BJ (cell line): ENCODE results near the gene NPEPPS. TPM values are rescaled to one million over a fixed set of nuclear protein-coding genes. Genes with fewer than 3 reads are reported as not detected.
A peak's percentile ranks its signal among the peaks of the same experiment; 100 is the strongest.

Source experiments
- CTCF ChIA-PET: fragments of 350-600 bp; formaldehyde crosslinking; extraction: SDS; loops from one replicate; lab custom pipeline; 2021; ENCODE audit warnings: antibody characterized with exemption, inconsistent platforms; lab: Yijun Ruan, JAX
- POLR2A ChIA-PET: fragments of 300-600 bp; sonication (Branson Sonifier 250); formaldehyde crosslinking; extraction: SDS; loops from one replicate; lab custom pipeline; 2021; ENCODE audit warnings: antibody characterized with exemption; lab: Charles Lee
- DNase-seq: peaks from one replicate; pipeline ENCODE4 v3.0.0-alpha.2; 2011; ENCODE audit warnings: low read depth
- H3K27me3 ChIP-seq: 2 replicates; pipeline ENCODE4 v1.6.0; 2011; ENCODE audit warnings: low read length; ENCODE audit not compliant: control insufficient read depth, insufficient read depth
- H3K36me3 ChIP-seq: 2 replicates; pipeline ENCODE4 v1.5.1; 2011; ENCODE audit warnings: low read length; ENCODE audit not compliant: control insufficient read depth, insufficient read depth
- H3K4me3 ChIP-seq: 2 replicates; pipeline ENCODE4 v1.5.1; 2011; ENCODE audit warnings: low read depth, mild to moderate bottlenecking, control low read depth, low read length
- CTCF ChIP-seq: IDR thresholded peaks from 2 replicates; pipeline ENCODE4 v1.5.1; 2011; ENCODE audit warnings: low read depth, mild to moderate bottlenecking, control low read depth, inconsistent platforms, low read length, moderate library complexity; ENCODE audit not compliant: insufficient read depth
- polyA plus RNA-seq: library from polyadenylated mRNA; depleted of rRNA; stranded (reverse); fragments of >200 nt; gene quantifications from 2 replicates; pipeline ENCODE4 v1.2.3, GENCODE V29; 2011

NPEPPS gene
- polyA plus RNA-seq, 1 experiment, result 60.2 TPM

GRCh38 chr17:47650525-47651522, 119.9 kb downstream of the NPEPPS start:
- POLR2A ChIA-PET, result interaction anchor here (0.6 to 1.0 kb wide), 4 partner anchors 15 to 1893 kb away, joined by 5 to 13 read pairs (median 6); no protein-coding TSS in a partner anchor
- Histone ChIP-seq H3K27me3 (no peaks in the 10 kb centered on the region), H3K36me3 (peaks cover 7% of the 10 kb centered on the region), H3K4me3 (peak overlapping the region; percentile 94)
- DNase-seq, result peak; percentile 76
- TF ChIP-seq CTCF, result no peak
- CTCF ChIA-PET, result interaction anchor here (0.7 to 3.5 kb wide), 5 partner anchors 13 to 36 kb away, joined by 3 to 24 read pairs (median 3); no protein-coding TSS in a partner anchor

- ChIA-PET POLR2A (interaction anchor here (0.6 kb wide), 1 partner anchor 1892 kb away, joined by 5 read pairs; no protein-coding TSS in a partner anchor), CTCF (interaction anchor here (1.2 to 3.5 kb wide), 3 partner anchors 13 to 33 kb away, joined by 3 to 24 read pairs (median 11); no protein-coding TSS in a partner anchor)
- no peaks in the 10 kb centered on the region for H3K27me3 ChIP-seq
- H3K36me3 ChIP-seq, result peaks cover 11% of the 10 kb centered on the region
- TF ChIP-seq CTCF, result no peak
- DNase-seq, result no peak
- no peak overlapping the region for H3K4me3 ChIP-seq
Measured at GRCh38 chr17:47651704-47652103, 120.8 kb downstream of the NPEPPS start.

GRCh38 chr17:47652570-47652969, 121.7 kb downstream of the NPEPPS start:
- POLR2A ChIA-PET, result no interaction called here
- no peak for TF ChIP-seq CTCF
- DNase-seq, result no peak
- CTCF ChIA-PET, result interaction anchor here (1.1 to 5.4 kb wide), 3 partner anchors 12 to 34 kb away, joined by 4 to 29 read pairs (median 4); no protein-coding TSS in a partner anchor
- Histone ChIP-seq H3K27me3 (no peaks in the 10 kb centered on the region), H3K36me3 (peaks cover 14% of the 10 kb centered on the region), H3K4me3 (no peak overlapping the region)

GRCh38 chr17:47653442-47653841, 122.5 kb downstream of the NPEPPS start:
- no peak overlapping the region for H3K4me3 ChIP-seq
- POLR2A ChIA-PET, result no interaction called here
- DNase-seq, result no peak
- CTCF ChIA-PET, result interaction anchor here (1.2 to 5.4 kb wide), 2 partner anchors 11 to 20 kb away, joined by 4 to 29 read pairs; no protein-coding TSS in a partner anchor
- peaks cover 18% of the 10 kb centered on the region for H3K36me3 ChIP-seq
- no peaks in the 10 kb centered on the region for H3K27me3 ChIP-seq
- no peak for TF ChIP-seq CTCF

- CTCF ChIA-PET, result interaction anchor here (5.4 kb wide), 1 partner anchor 10 kb away, joined by 29 read pairs; no protein-coding TSS in a partner anchor
Measured at GRCh38 chr17:47654991-47655390, 124.1 kb downstream of the NPEPPS start.

More at GRCh38 chr17:47654991-47655390, 124.1 kb downstream of the NPEPPS start:
- Histone ChIP-seq H3K27me3 (no peaks in the 10 kb centered on the region), H3K36me3 (peaks cover 20% of the 10 kb centered on the region), H3K4me3 (no peak overlapping the region)
- TF ChIP-seq CTCF, result no peak
- DNase-seq, result no peak
- POLR2A ChIA-PET, result no interaction called here
